Measurements from ENCODE around the gene PLP2. TPM values are rescaled to one million over a fixed set of nuclear protein-coding genes. Genes with fewer than 3 reads are reported as not detected.

Gene PLP2
- total RNA-seq, 1 experiment from 2014 or later = 165 TPM

GRCh38 chrX:49176421-49177326, 5.0 kb downstream of the PLP2 start:
- Histone ChIP-seq H3K4me2 (ENCODE audit: low read length) (no peak overlapping the region), H4K20me1 (ENCODE audit: low read length) (peaks cover 10% of the 10 kb centered on the region), H3K36me3 (ENCODE audit: low read depth, low read length) (peaks cover 12% of the 10 kb centered on the region), H2AFZ (ENCODE audit: low read length) (no peak overlapping the region), H3K27me3 (ENCODE audit: low read length) (no peaks in the 10 kb centered on the region), H3K4me1 (ENCODE audit: insufficient read depth, low read length) (peaks cover 8% of the 10 kb centered on the region; the same call in 1 of the 2 replicates), H3K4me3 (ENCODE audit: low read length) (no peak overlapping the region), H3K9me2 (replicated peaks; ENCODE audit: low read length) (no peaks in the 10 kb centered on the region), H3K79me2 (ENCODE audit: low read length) (peaks cover 28% of the 10 kb centered on the region), H3K9ac (ENCODE audit: low read length) (no peak overlapping the region), H3K9me3 (ENCODE audit: low read length) (no peaks in the 10 kb centered on the region), H3K27ac (ENCODE audit: low read length) (no peak overlapping the region), H3F3A (ENCODE audit: low read length, unreplicated experiment) (no peaks in the 10 kb centered on the region)
- 0 out of 2 replicates have a peak, but pooled peaks have one; percentile 6 for ATAC-seq
- no peak for DNase-seq
- no TSS peak for BruUV-seq (replicated peaks)
- CTCF ChIA-PET = no interaction called here
- POLR2A ChIA-PET (ENCODE audit: unreplicated experiment) = no interaction called here
- intact Hi-C loops (cut with micrococcal nuclease) = no loop called here
- TF ChIP-seq EZH2phosphoT487 (IDR thresholded peaks at IDR 0.05; ENCODE audit: borderline replicate concordance, low read length) = no peak
- TF ChIP-seq CTCF (conservative IDR thresholded peaks at IDR 0.05; ENCODE audit: low read depth, low read length) = no peak
- no peak for TF ChIP-seq EZH2 (IDR thresholded peaks at IDR 0.05; ENCODE audit: low read length, unreplicated experiment)

GRCh38 chrX:49177338-49177833, 5.7 kb downstream of the PLP2 start:
- Histone ChIP-seq H4K20me1 (ENCODE audit: low read length) (peaks cover 10% of the 10 kb centered on the region), H3K27ac (ENCODE audit: low read length) (no peak overlapping the region), H3K4me1 (ENCODE audit: insufficient read depth, low read length) (peaks cover 8% of the 10 kb centered on the region; the same call in 1 of the 2 replicates), H3K9ac (ENCODE audit: low read length) (no peak overlapping the region), H3K36me3 (ENCODE audit: low read depth, low read length) (peaks cover 15% of the 10 kb centered on the region), H3K9me3 (ENCODE audit: low read length) (no peaks in the 10 kb centered on the region), H3K79me2 (ENCODE audit: low read length) (peaks cover 22% of the 10 kb centered on the region), H3K4me2 (ENCODE audit: low read length) (no peak overlapping the region), H3K27me3 (ENCODE audit: low read length) (no peaks in the 10 kb centered on the region), H3F3A (ENCODE audit: low read length, unreplicated experiment) (no peaks in the 10 kb centered on the region), H3K4me3 (ENCODE audit: low read length) (no peak overlapping the region), H2AFZ (ENCODE audit: low read length) (no peak overlapping the region), H3K9me2 (replicated peaks; ENCODE audit: low read length) (no peaks in the 10 kb centered on the region)
- DNase-seq (no peak), ATAC-seq (peak; percentile 37)
- no TSS peak for BruUV-seq (replicated peaks)
- no peak for TF ChIP-seq EZH2 (IDR thresholded peaks at IDR 0.05; ENCODE audit: low read length, unreplicated experiment)
- 0 out of 2 replicates have a peak, but pooled peaks have one; percentile 20 for TF ChIP-seq CTCF (conservative IDR thresholded peaks at IDR 0.05; ENCODE audit: low read depth, low read length)
- no peak for TF ChIP-seq EZH2phosphoT487 (IDR thresholded peaks at IDR 0.05; ENCODE audit: borderline replicate concordance, low read length)
- ChIA-PET CTCF (no interaction called here), POLR2A (ENCODE audit: unreplicated experiment) (no interaction called here)
- intact Hi-C loops (cut with micrococcal nuclease) = no loop called here
